SK-N-SH (cell line): ENCODE data around the gene DSG3. TPM values are rescaled to one million over a fixed set of nuclear protein-coding genes. Genes with fewer than 3 reads are reported as not detected.
A peak's percentile ranks its signal among the peaks of the same experiment; 100 is the strongest.

ENCODE experiments used
- CTCF ChIA-PET: fragments of 300-600, 350-600 bp; formaldehyde crosslinking; extraction: SDS; loops from one replicate; lab custom pipeline; 2021; lab: Yijun Ruan, JAX
- POLR2A ChIA-PET: fragments of 350-600 bp; sonication (Branson Sonifier 250); formaldehyde crosslinking; extraction: SDS; loops from one replicate; lab custom pipeline; 2020; ENCODE audit warnings: antibody characterized with exemption, inconsistent platforms; lab: Yijun Ruan, JAX
- DNase-seq: peaks from one replicate; pipeline ENCODE4 v3.0.0; 2012
- H2AFZ ChIP-seq: fragments of 200-600 bp; sonication (generic); 2 replicates; pipeline ENCODE4 v1.8.1; 2016; ENCODE audit warnings: antibody characterized with exemption, mild to moderate bottlenecking, low read depth
- H3F3A ChIP-seq: fragments of 200-600 bp; sonication (generic); replicated peaks from 2 replicates; pipeline ENCODE3; 2016; ENCODE audit warnings: antibody characterized with exemption, mild to moderate bottlenecking; ENCODE audit not compliant: insufficient read depth
- H3K27ac ChIP-seq, 2 experiments: fragments of 200-500 bp in 1 of 2; fragments of 200-600 bp in 1 of 2; sonication (Bioruptor generic) in 1 of 2; sonication (generic), shearing (Covaris generic) in 1 of 2; 2 replicates each; pipeline versions ENCODE4 v1.5.1 to v1.6.1; 2014 to 2016; ENCODE audit warnings: low read depth in 2 of 2, inconsistent platforms in 1 of 2, low read length in 1 of 2, mild to moderate bottlenecking in 1 of 2, mixed read lengths in 1 of 2
- H3K27me3 ChIP-seq: fragments of 200-600 bp; sonication (generic), shearing (Covaris generic); 2 replicates; pipeline ENCODE4 v1.6.1; 2016; ENCODE audit warnings: mixed run types; ENCODE audit not compliant: insufficient read depth
- H3K36me3 ChIP-seq, 2 experiments: fragments of 200-500 bp in 1 of 2; fragments of 200-600 bp in 1 of 2; sonication (Bioruptor generic) in 1 of 2; sonication (generic) in 1 of 2; replicated peaks in 1 of 2; 2 replicates each; pipeline versions ENCODE3 to v1.5.1; 2014 to 2016; ENCODE audit warnings: low read length in 1 of 2, mild to moderate bottlenecking in 1 of 2; ENCODE audit not compliant: insufficient read depth in 2 of 2, control insufficient read depth in 1 of 2
- H3K4me1 ChIP-seq, 2 experiments: fragments of 200-500 bp in 1 of 2; fragments of 200-600 bp in 1 of 2; sonication (Bioruptor generic) in 1 of 2; sonication (generic), shearing (Covaris generic) in 1 of 2; 2 replicates each; pipeline versions ENCODE4 v1.5.1 to v1.6.1; 2014 to 2016; ENCODE audit warnings: low read depth in 1 of 2, low read length in 1 of 2, mixed run types in 1 of 2; ENCODE audit not compliant: insufficient read depth in 2 of 2, control insufficient read depth in 1 of 2
- H3K4me2 ChIP-seq: fragments of 200-600 bp; sonication (generic), shearing (Covaris generic); 2 replicates; pipeline ENCODE4 v1.6.1; 2017; ENCODE audit warnings: mixed run types
- H3K4me3 ChIP-seq, 2 experiments: fragments of 200-500 bp in 1 of 2; fragments of 200-600 bp in 1 of 2; sonication (Bioruptor generic) in 1 of 2; sonication (generic), shearing (Covaris generic) in 1 of 2; 2 replicates each; pipeline versions ENCODE4 v1.5.1 to v1.8.1; 2014 to 2016; ENCODE audit warnings: low read depth in 2 of 2, inconsistent platforms in 1 of 2, low read length in 1 of 2, mild to moderate bottlenecking in 1 of 2, mixed read lengths in 1 of 2, moderate library complexity in 1 of 2
- H3K79me2 ChIP-seq: fragments of 200-600 bp; sonication (generic); 2 replicates; pipeline ENCODE4 v1.8.1; 2017; ENCODE audit warnings: mild to moderate bottlenecking; ENCODE audit not compliant: insufficient read depth
- H3K9ac ChIP-seq: fragments of 200-600 bp; sonication (generic); 2 replicates; pipeline ENCODE4 v1.6.1; 2017; ENCODE audit warnings: mixed run types
- H3K9me2 ChIP-seq: fragments of 200-600 bp; sonication (generic); 2 replicates; pipeline ENCODE4 v1.6.1; 2017; ENCODE audit warnings: mixed run types
- H3K9me3 ChIP-seq: fragments of 200-600 bp; sonication (generic); 2 replicates; pipeline ENCODE4 v1.6.1; 2017; ENCODE audit warnings: mixed run types, mild to moderate bottlenecking, moderate library complexity
- H4K20me1 ChIP-seq: fragments of 200-600 bp; sonication (generic); 2 replicates; pipeline ENCODE4 v1.6.1; 2017; ENCODE audit warnings: mild to moderate bottlenecking, mixed run types; ENCODE audit not compliant: insufficient read depth
- CHD2 ChIP-seq: fragments of 150-350 bp; IDR thresholded peaks from 2 replicates; pipeline ENCODE4 v1.6.1; 2018; ENCODE audit warnings: low read length; ENCODE audit not compliant: partially characterized antibody
- EP300 ChIP-seq, 2 experiments: IDR thresholded peaks; 2 replicates each; pipeline versions ENCODE4 v1.4.0 to v1.6.1; 2012; ENCODE audit warnings: borderline replicate concordance in 1 of 2, low read depth in 1 of 2, low read length in 1 of 2
- EZH2phosphoT487 ChIP-seq: fragments of 200-600 bp; sonication (generic); IDR thresholded peaks from 2 replicates; pipeline ENCODE4 v1.6.1; 2017; ENCODE audit warnings: low read depth, mixed run types, mild to moderate bottlenecking, antibody characterized with exemption, moderate library complexity, borderline replicate concordance
- FOXM1 ChIP-seq: IDR thresholded peaks from 2 replicates; pipeline ENCODE4 v1.4.0; 2012; ENCODE audit warnings: low read depth, mild to moderate bottlenecking
- MEF2A ChIP-seq: IDR thresholded peaks from 2 replicates; pipeline ENCODE4 v1.4.0; 2012; ENCODE audit warnings: low read depth, borderline replicate concordance
- MXI1 ChIP-seq: IDR thresholded peaks from 2 replicates; pipeline ENCODE4 v1.6.1; 2012; ENCODE audit warnings: mild to moderate bottlenecking, low read depth, low read length, improper control_type of control experiment
- POLR2AphosphoS5 ChIP-seq: IDR thresholded peaks from 2 replicates; pipeline ENCODE4 v1.6.1; 2012; ENCODE audit warnings: low read depth, low read length
- TAF1 ChIP-seq: IDR thresholded peaks from 2 replicates; pipeline ENCODE4 v1.6.1; 2012; ENCODE audit warnings: low read depth, mild to moderate bottlenecking, low read length, moderate library complexity, borderline replicate concordance
- TCF12 ChIP-seq: IDR thresholded peaks from 2 replicates; pipeline ENCODE4 v1.4.0; 2012
- WGBS: methylation state at CpG from one replicate; pipeline ENCODE4 v1.1.6; 2017; ENCODE audit warnings: low lambda C conversion rate; 5-methylcytosine and 5-hydroxymethylcytosine counted together
- polyA plus RNA-seq, 3 experiments: library from polyadenylated mRNA; depleted of rRNA; stranded (reverse); fragments of >200 nt; gene quantifications; 2 replicates each; pipeline ENCODE4 v1.2.3, GENCODE V29; 2012
- TF ChIP-seq, protein P1 (sequence below): IDR thresholded peaks from 2 replicates; pipeline ENCODE4 v1.4.0; 2012; ENCODE audit warnings: low read depth, borderline replicate concordance
- TF ChIP-seq, protein P2 (sequence below): fragments of 150-350 bp; IDR thresholded peaks from 2 replicates; pipeline ENCODE4 v1.6.1; 2017; ENCODE audit warnings: antibody characterized with exemption, low read length, low read depth, borderline replicate concordance

The DSG3 gene
- polyA plus RNA-seq, 1 of the 3 experiments (the other 2 are of a cell fraction) = 0.02 TPM

DNA sequence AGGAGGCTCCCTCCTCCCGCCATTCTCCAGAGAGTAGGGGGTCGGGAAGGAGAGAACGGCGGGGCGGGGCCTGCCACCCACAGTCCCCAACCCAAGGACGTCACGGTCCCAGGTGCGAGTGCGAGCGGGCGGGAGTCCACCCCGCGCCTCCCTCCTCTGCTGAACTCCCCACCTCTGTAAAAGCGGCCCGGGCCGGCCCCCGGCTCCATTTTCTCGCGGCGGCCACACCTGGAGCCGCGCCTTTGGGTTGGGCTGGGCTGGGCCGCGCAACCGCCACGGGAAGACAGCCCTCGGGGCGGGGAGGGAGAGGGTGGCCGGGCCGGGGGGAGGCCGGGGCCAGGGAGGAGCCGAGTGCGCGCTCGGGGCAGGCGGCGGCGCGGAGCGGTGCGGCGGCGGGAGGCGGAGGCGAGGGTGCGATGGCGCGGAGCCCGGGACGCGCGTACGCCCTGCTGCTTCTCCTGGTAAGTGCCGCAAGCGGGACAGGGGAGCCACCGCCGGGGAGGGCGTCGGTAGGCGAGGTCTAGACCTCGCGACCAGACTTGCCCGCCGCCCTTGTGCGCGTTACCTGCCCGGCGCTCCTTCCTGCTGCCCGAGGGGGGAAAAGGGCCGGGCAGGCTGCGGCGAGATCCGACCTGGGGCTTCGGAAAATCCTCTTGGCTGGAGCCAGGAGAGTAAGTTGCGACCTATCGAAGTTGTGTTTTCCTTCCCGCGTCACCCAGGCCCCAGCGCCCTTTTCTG, 50.5 kb downstream of the DSG3 start, which contains the start of gene DSG2:
DSG2 (plus strand) TSS at position 342 of the 738 bp plus-strand sequence; CDS start at position 417, 75 bp downstream.
- H3K79me2 ChIP-seq = no peaks in the 10 kb centered on the region
- H3F3A ChIP-seq = no peaks in the 10 kb centered on the region
- ChIA-PET CTCF (no interaction called here), POLR2A (no interaction called here)
- peak within 1 kb of the TSS; percentile 75 for H3K4me2 ChIP-seq
- H3K27me3 ChIP-seq = peaks cover 68% of the 10 kb centered on the region
- DNase-seq = peak; percentile 72
- H3K4me3 ChIP-seq = peak within 1 kb of the TSS; percentile 38 to 47
- H3K9me2 ChIP-seq = no peaks in the 10 kb centered on the region
- 7% methylated on average over 5 of the region's 79 CpGs for WGBS
- 0 out of 2 replicates have a peak within 1 kb of the TSS, but pooled peaks have one; percentile 63 for H2AFZ ChIP-seq
- no peak for TF ChIP-seq POLR2AphosphoS5
- TF ChIP-seq EZH2phosphoT487 = peak; percentile 91; the same call in 1 of the 2 replicates
- H3K4me1 ChIP-seq = peaks cover 0 to 4% of the 10 kb centered on the region in 2 experiments; a peak in 1 of 4 replicates
- no peaks in the 10 kb centered on the region for H4K20me1 ChIP-seq
- no peaks in the 10 kb centered on the region for H3K36me3 ChIP-seq
- no peak within 1 kb of the TSS for H3K9ac ChIP-seq
- no peaks in the 10 kb centered on the region for H3K9me3 ChIP-seq
- H3K27ac ChIP-seq = no peak within 1 kb of the TSS

DNA sequence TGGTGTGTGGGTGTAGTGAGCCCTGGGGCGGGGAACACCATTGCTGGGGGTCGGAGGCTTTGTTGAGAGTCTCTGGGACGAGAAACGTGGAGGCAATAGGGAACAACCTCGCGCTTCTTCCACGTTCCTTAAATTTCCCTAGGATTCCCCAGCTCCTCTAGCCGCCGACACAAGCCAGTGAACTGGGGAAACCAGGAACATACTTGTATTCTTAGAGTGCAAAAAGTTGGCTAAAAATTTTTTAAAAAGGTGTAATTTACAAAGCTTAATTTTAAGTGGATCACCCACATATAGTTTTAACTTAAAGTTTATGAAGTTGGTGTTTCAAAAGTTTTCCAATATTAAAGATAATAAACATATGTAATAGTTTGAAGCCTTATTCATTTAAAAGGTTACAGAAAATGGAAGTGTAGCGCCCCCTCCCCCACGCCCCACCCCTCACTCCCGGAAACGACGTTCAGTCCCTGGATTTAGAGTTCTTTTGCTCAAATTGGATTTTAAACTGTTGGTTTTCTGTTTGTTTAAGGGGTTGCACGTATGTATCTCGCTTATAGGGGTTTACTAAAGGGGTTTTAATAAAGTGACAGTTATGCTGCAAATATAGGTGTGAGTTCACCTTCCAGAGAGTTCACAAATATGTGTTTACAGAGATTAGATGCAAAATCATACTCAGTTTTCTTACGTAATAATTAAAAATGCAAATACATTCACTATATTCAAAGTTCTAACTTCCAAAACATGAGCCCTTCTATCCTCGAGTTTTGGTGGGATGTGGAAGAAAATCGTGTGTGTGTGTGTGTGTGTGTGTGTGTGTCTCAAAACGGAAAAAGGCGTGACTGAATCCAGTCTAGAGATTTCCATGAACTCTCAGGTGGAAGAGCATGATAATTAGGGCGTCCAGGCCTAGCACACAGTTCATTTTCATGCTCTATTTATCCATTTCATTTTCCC, 51.3 kb downstream of the DSG3 start:
- Histone ChIP-seq H3F3A (no peaks in the 10 kb centered on the region), H3K4me1 (peaks cover 0 to 4% of the 10 kb centered on the region in 2 experiments; a peak in 1 of 4 replicates), H3K9me2 (no peaks in the 10 kb centered on the region), H3K27ac (no peak overlapping the region), H3K36me3 (no peaks in the 10 kb centered on the region), H3K79me2 (no peaks in the 10 kb centered on the region), H3K4me3 (peak overlapping the region; percentile 38 to 47; a peak in 3 of 4 replicates), H3K9ac (no peak overlapping the region), H3K27me3 (peaks cover 67% of the 10 kb centered on the region), H2AFZ (0 out of 2 replicates have a peak overlapping the region, but pooled peaks have one; percentile 63), H3K9me3 (no peaks in the 10 kb centered on the region), H4K20me1 (no peaks in the 10 kb centered on the region), H3K4me2 (peak overlapping the region; percentile 75)
- no peak for TF ChIP-seq FOXM1
- TF ChIP-seq, protein P1, sequence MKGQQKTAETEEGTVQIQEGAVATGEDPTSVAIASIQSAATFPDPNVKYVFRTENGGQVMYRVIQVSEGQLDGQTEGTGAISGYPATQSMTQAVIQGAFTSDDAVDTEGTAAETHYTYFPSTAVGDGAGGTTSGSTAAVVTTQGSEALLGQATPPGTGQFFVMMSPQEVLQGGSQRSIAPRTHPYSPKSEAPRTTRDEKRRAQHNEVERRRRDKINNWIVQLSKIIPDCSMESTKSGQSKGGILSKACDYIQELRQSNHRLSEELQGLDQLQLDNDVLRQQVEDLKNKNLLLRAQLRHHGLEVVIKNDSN = no peak
- TF ChIP-seq TCF12 = no peak
- TF ChIP-seq CHD2 = no peak
- TF ChIP-seq EP300 (IDR thresholded peaks at IDR 0.05; ENCODE audit: borderline replicate concordance in 1 of 2, low read depth in 1 of 2, low read length in 1 of 2) = no peak
- no peak for TF ChIP-seq MXI1
- no peak for TF ChIP-seq TAF1
- TF ChIP-seq, protein P2, sequence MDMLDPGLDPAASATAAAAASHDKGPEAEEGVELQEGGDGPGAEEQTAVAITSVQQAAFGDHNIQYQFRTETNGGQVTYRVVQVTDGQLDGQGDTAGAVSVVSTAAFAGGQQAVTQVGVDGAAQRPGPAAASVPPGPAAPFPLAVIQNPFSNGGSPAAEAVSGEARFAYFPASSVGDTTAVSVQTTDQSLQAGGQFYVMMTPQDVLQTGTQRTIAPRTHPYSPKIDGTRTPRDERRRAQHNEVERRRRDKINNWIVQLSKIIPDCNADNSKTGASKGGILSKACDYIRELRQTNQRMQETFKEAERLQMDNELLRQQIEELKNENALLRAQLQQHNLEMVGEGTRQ = no peak
- no peak for TF ChIP-seq MEF2A
- POLR2A ChIA-PET = no interaction called here
- no peak for DNase-seq
- WGBS = 4% methylated on average over 22 of the region's 22 CpGs
- CTCF ChIA-PET = no interaction called here
